NOMO-1 treated with dmso at 0.1 percent for 144 hours (cell line): Measurements from ENCODE around the gene KLF15.

Experiments used
- DNase-seq: peaks from one replicate; lab custom pipeline; 2025; ENCODE audit not compliant: unreplicated experiment; lab: John Stamatoyannopoulos, UW

KLF15 gene

GRCh38 chr3:126307591-126308393 is 49.4 kb downstream of the KLF15 start:
- no peak for DNase-seq

GRCh38 chr3:126306888-126307482 is 50.2 kb downstream of the KLF15 start:
- DNase-seq = no peak

- no peak for DNase-seq
Observed at GRCh38 chr3:126306397-126306796, 50.8 kb downstream of the KLF15 start.

- DNase-seq = no peak
Observed at GRCh38 chr3:126305427-126305826, 51.8 kb downstream of the KLF15 start.

GRCh38 chr3:126304704-126305103 is 52.5 kb downstream of the KLF15 start:
- no peak for DNase-seq

- DNase-seq = no peak
Observed at GRCh38 chr3:126304291-126304690, 52.9 kb downstream of the KLF15 start.

- DNase-seq = no peak
Observed at GRCh38 chr3:126303272-126303671, 53.9 kb downstream of the KLF15 start.

- DNase-seq = no peak
Observed at GRCh38 chr3:126300761-126301481, 56.3 kb downstream of the KLF15 start.

- DNase-seq = no peak
Observed at GRCh38 chr3:126300001-126300760, 57.0 kb downstream of the KLF15 start.

GRCh38 chr3:126295407-126295939 is 61.7 kb downstream of the KLF15 start:
- DNase-seq = no peak

- DNase-seq = no peak
Observed at GRCh38 chr3:126294211-126294808, 62.9 kb downstream of the KLF15 start.

- DNase-seq = no peak
Observed at GRCh38 chr3:126293370-126294082, 63.7 kb downstream of the KLF15 start.
